ENCODE data around the gene LHPP. TPM values are rescaled to one million over a fixed set of nuclear protein-coding genes. Genes with fewer than 3 reads are reported as not detected.

LHPP gene
- total RNA-seq, 4 donors from 2014 or later = 12.3 to 25.0 (median 16.2) TPM

- 80 to 97% methylated on average over 1 to 8 of the region's 12 CpGs for WGBS, 2 donors (ENCODE audit: low coverage in 1 of 2)
- no peaks in the 10 kb centered on the region for H3K9me3 ChIP-seq
- no peaks in the 10 kb centered on the region for H3K36me3 ChIP-seq
- TF ChIP-seq POLR2AphosphoS5 (IDR thresholded peaks at IDR 0.05) (no peak), CTCF (IDR thresholded peaks at IDR 0.05) (no peak), EP300 (IDR thresholded peaks at IDR 0.05) (no peak), POLR2A (IDR thresholded peaks at IDR 0.05) (no peak)
- no peak overlapping the region for H3K27ac ChIP-seq
- no peak for ATAC-seq
- no peaks in the 10 kb centered on the region for H3K4me1 ChIP-seq
- H3K4me3 ChIP-seq = no peak overlapping the region
- no peaks in the 10 kb centered on the region for H3K27me3 ChIP-seq
These were observed 139.4 kb downstream of the LHPP start for GRCh38 chr10:124601016-124601415.

DNA sequence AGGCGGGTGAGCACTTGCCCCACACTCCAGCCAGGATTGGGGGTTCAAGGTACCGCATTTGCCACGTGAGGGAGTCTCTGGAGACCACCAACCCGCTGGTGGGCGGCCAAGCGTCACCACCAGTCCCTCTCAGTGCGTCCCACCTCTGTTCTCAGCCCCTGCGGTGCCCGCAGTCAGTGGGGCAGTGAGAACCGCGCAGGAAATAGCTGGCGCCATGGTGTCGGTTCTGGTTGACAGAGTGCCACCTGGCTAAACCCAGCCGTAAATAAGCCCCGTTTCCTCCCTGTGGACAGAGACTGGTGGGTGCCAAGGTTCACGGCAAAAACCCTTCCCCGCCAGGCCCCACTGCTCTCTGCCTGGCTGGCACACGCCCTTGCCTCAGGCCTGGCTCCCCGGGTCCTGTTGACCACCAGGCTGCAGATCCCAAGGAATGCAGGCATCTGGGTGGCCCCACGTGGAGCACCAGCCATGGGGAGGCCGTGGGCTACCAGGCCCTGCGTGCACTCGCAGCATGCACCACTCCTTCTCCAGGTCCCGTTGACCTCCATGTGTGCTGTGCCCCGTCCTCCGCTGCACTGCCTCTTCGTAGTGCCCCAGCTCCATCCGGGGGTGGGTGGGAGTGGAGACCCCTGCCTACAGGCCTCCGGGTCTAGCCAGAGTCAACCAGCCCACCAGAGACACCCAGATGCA lies 140.0 kb downstream of the LHPP start:
- Histone ChIP-seq H3K9me3 (no peaks in the 10 kb centered on the region), H3K27ac (no peak overlapping the region), H3K27me3 (no peaks in the 10 kb centered on the region), H3K4me1 (no peaks in the 10 kb centered on the region), H3K4me3 (no peak overlapping the region), H3K36me3 (no peaks in the 10 kb centered on the region)
- TF ChIP-seq CTCF (IDR thresholded peaks at IDR 0.05) = no peak
- no peak for TF ChIP-seq EP300 (IDR thresholded peaks at IDR 0.05)
- no peak for TF ChIP-seq POLR2AphosphoS5 (IDR thresholded peaks at IDR 0.05)
- ATAC-seq = no peak
- 85 to 100% methylated on average over 2 to 5 of the region's 29 CpGs for WGBS, 2 donors (ENCODE audit: low coverage in 1 of 2)

DNA sequence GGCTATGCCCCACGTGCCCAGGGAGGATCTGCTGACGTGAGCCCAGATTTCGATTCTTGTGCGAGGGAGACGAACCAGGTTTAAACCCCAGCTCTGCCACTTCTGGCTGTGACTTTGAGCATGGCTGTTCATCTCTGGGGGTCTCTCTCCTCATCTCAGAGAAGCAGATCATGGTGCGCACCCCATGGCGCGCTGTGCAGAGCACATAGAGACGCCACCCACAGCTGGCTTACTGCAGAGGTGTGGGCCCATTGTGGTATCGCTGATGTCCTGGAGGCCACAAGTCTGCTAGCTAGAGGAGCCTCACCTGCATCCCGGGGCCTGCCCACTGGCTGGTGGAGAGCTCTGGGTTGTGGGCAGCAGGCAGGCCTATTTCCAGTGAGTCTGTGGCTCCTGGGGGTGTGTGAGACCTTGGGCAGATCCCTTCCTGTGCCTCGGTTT lies 140.5 kb downstream of the LHPP start:
- Histone ChIP-seq H3K27ac (no peak overlapping the region), H3K4me3 (no peak overlapping the region), H3K4me1 (no peaks in the 10 kb centered on the region), H3K27me3 (no peaks in the 10 kb centered on the region), H3K9me3 (no peaks in the 10 kb centered on the region), H3K36me3 (no peaks in the 10 kb centered on the region)
- TF ChIP-seq EP300 (IDR thresholded peaks at IDR 0.05) (no peak), POLR2A (IDR thresholded peaks at IDR 0.05) (no peak), POLR2AphosphoS5 (IDR thresholded peaks at IDR 0.05) (no peak), CTCF (IDR thresholded peaks at IDR 0.05) (no peak)
- ATAC-seq = no peak
- WGBS, 2 donors (ENCODE audit: low coverage in 1 of 2) = no CpG with 5 or more reads among the region's 12 CpGs

GRCh38 chr10:124602646-124603365 lies 141.2 kb downstream of the LHPP start:
- H3K27ac ChIP-seq = no peak overlapping the region
- no peaks in the 10 kb centered on the region for H3K36me3 ChIP-seq
- no peak for ATAC-seq
- no peaks in the 10 kb centered on the region for H3K9me3 ChIP-seq
- TF ChIP-seq POLR2A (IDR thresholded peaks at IDR 0.05) = no peak
- TF ChIP-seq EP300 (IDR thresholded peaks at IDR 0.05) = no peak
- no peak for TF ChIP-seq CTCF (IDR thresholded peaks at IDR 0.05)
- no peak for TF ChIP-seq POLR2AphosphoS5 (IDR thresholded peaks at IDR 0.05)
- no peaks in the 10 kb centered on the region for H3K27me3 ChIP-seq
- H3K4me3 ChIP-seq = no peak overlapping the region
- whole genome bisulfite sequencing, 2 donors (ENCODE audit: low coverage in 1 of 2) = no CpG with 5 or more reads among the region's 12 CpGs
- H3K4me1 ChIP-seq = no peaks in the 10 kb centered on the region
